Activated CD8-positive, alpha-beta T cell treated with anti-CD3 and anti-CD28 coated beads for 36 hours (primary cell): ENCODE measurements around the gene CD320. TPM values are rescaled to one million over a fixed set of nuclear protein-coding genes. Genes with fewer than 3 reads are reported as not detected.
"Not testable (repeated sequence)": the region's sequence is repeated elsewhere in the genome, so short reads cannot be mapped to it uniquely, and the experiment has no call there.

ENCODE experiments used
- ATAC-seq: fragments of 200-7000 bp; cut with Tn5 transposase; one replicate; pipeline ENCODE4 v1.10.0; 2021; ENCODE audit warnings: mild to moderate bottlenecking, moderate library complexity
- CTCF ChIA-PET: fragments of 350-600 bp; sonication (Branson Sonifier 250); formaldehyde crosslinking; loops from one replicate; lab custom pipeline; 2021; ENCODE audit warnings: antibody characterized with exemption; lab: Charles Lee
- POLR2A ChIA-PET: fragments of 350-600 bp; sonication (Branson Sonifier 250); formaldehyde crosslinking; loops from one replicate; lab custom pipeline; 2021; ENCODE audit warnings: antibody characterized with exemption; lab: Charles Lee
- DNase-seq: peaks from one replicate; pipeline ENCODE4 v3.0.0-alpha.2; 2020
- H3K27ac Mint-ChIP-seq: one replicate; pipeline ENCODE4 v1.8.0; 2021; ENCODE audit warnings: mild to moderate bottlenecking, mixed read lengths
- H3K27me3 Mint-ChIP-seq: one replicate; pipeline ENCODE4 v1.8.0; 2021; ENCODE audit warnings: mixed read lengths
- H3K36me3 Mint-ChIP-seq: one replicate; pipeline ENCODE4 v1.8.0; 2021; ENCODE audit warnings: low read depth, mixed read lengths
- H3K4me1 Mint-ChIP-seq: one replicate; pipeline ENCODE4 v1.8.0; 2021; ENCODE audit warnings: low read depth, mixed read lengths
- H3K4me3 Mint-ChIP-seq: one replicate; pipeline ENCODE4 v1.8.0; 2021; ENCODE audit warnings: mild to moderate bottlenecking, moderate library complexity, mixed read lengths
- H3K9me3 Mint-ChIP-seq: one replicate; pipeline ENCODE4 v1.8.0; 2021; ENCODE audit warnings: mixed read lengths
- CTCF ChIP-seq: fragments of 200-600 bp; IDR thresholded peaks from one replicate; pipeline ENCODE4 v1.8.0; 2022; ENCODE audit warnings: antibody characterized with exemption, mild to moderate bottlenecking
- intact Hi-C: fragments of 100-400 bp; cut with micrococcal nuclease; formaldehyde crosslinking; loops from one replicate; pipeline ENCODE4 v1.10.0; 2022
- total RNA-seq, 2 experiments: library from RNA; stranded (reverse); gene quantifications; one replicate each; pipeline ENCODE4 v1.2.3, GENCODE V29; 2021

Gene CD320
- total RNA-seq, 2 experiments from 2014 or later: 59.0 to 62.2 TPM

DNA sequence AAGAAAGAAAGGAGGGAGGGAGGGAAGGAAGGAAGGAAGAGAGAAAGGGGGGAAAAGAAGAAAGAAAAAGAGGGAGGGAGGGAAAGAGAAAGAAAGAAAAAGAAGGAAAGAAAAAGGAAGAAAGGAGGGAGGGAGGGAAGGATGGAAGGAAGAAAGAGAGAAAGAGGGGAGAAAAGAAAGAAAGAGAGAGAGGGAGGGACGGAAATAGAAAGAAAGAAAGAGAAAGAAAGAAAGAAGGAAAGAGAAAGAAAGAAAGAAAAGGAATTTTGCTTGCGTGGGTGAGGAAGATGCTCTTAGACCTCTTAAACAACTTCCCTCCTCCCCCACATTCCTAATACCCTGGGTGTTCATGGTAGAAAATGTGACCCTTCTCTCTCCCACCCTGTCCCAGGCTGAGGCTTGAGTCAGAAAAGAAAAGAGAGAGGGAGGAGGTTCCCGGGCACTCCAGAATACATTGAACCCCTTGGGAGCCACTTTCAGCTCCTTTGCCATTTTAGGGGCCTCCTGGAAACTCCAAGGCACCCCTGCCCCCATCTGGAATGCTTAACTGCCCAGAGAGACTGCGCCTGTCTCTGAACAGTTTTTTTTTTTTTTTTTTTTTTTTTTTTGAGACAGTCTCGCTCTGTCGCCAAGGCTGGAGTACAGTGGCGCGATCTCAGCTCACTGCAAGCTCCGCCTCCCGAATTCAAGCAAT lies 44.1 kb upstream of the CD320 start:
- peaks cover 15% of the 10 kb centered on the region for H3K27me3 Mint-ChIP-seq
- intact Hi-C loops: loop anchor here (5.0 kb wide), 1 partner anchor 40 kb away; the partner anchor contains the start of gene RAB11B
- peaks cover 2% of the 10 kb centered on the region for H3K9me3 Mint-ChIP-seq
- TF ChIP-seq CTCF: peak; percentile 11
- DNase-seq (no peak), ATAC-seq (no peak)
- H3K4me3 Mint-ChIP-seq: no peak overlapping the region
- no peaks in the 10 kb centered on the region for H3K36me3 Mint-ChIP-seq
- ChIA-PET POLR2A (interaction anchor here (1.0 kb wide), 1 partner anchor 18 kb away, joined by 3 read pairs; no protein-coding TSS in a partner anchor), CTCF (interaction anchor here (1.3 to 5.7 kb wide), 13 partner anchors 13 to 227 kb away, joined by 4 to 67 read pairs (median 23); partner anchors contain the start of genes ANGPTL4, MARCHF2, MYO1F and RAB11B)
- H3K27ac Mint-ChIP-seq: no peak overlapping the region
- H3K4me1 Mint-ChIP-seq: peaks cover 10% of the 10 kb centered on the region

GRCh38 chr19:8349629-8350372 lies 41.6 kb upstream of the CD320 start:
- DNase-seq, POLR2A ChIA-PET, H3K36me3 Mint-ChIP-seq, CTCF ChIA-PET, H3K4me1 Mint-ChIP-seq, ATAC-seq, H3K27ac Mint-ChIP-seq, H3K4me3 Mint-ChIP-seq, H3K9me3 Mint-ChIP-seq: not testable (repeated sequence)
- intact Hi-C loops: loop anchor here (5.0 kb wide), 1 partner anchor 42 kb away; the partner anchor contains the start of gene RAB11B
- peaks cover 19% of the 10 kb centered on the region for H3K27me3 Mint-ChIP-seq

- Mint-ChIP-seq H3K27me3 (peaks cover 11% of the 10 kb centered on the region), H3K36me3 (no peaks in the 10 kb centered on the region), H3K9me3 (no peaks in the 10 kb centered on the region), H3K27ac (no peak overlapping the region), H3K4me1 (peaks cover 8% of the 10 kb centered on the region), H3K4me3 (peak overlapping the region; percentile 72)
- ATAC-seq (peak; percentile 0), DNase-seq (no peak)
- TF ChIP-seq CTCF: no peak
- ChIA-PET CTCF (interaction anchor here (1.7 to 5.6 kb wide), 2 partner anchors 9 to 11 kb away, joined by 7 to 54 read pairs; no protein-coding TSS in a partner anchor), POLR2A (interaction anchor here (0.9 to 2.7 kb wide), 5 partner anchors 8 to 82 kb away, joined by 3 to 10 read pairs (median 5); partner anchors contain the start of genes NDUFA7, RAB11B and RPS28)
- intact Hi-C loops: no loop called here
Observed at GRCh38 chr19:8343483-8343844, 35.3 kb upstream of the CD320 start.

DNA sequence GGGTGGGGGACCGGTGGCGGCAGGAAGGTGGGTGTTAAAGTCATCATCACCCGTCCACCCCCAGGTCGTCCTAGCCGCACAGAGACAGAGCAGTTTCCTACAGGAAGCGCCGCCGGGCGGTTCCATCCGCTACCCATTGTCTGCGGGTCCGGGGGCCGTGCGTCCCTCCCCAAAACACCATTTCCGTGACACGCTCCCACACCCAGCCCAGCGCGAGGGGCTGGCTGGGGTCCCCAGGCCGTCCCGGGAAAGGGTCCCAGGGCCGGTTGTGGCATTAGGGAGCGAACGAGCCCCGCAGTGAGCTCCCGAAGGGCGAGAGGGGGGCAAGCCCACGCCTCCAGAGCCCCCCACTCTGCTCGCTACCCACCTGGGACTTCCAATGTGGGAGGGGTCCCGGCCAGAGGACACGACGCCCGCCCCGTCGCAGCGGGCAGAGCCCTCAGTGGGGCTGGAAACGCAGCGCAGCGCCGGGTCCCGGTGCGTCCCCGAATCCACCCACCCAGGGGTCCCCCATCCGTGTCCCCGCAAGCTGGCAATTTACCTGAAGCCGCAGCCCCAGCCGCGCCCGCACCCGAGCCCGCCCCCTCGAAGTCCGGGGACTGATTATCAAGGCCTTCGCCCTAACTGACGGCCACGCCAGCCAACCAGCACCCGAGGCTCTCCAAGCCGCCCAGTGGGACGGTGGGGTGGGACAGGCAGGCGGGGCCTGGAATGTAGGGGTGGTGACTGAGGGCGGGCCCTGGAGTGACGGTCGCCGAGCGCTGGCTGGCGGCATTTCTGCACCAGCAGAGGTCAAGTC lies 34.7 kb upstream of the CD320 start, which contains the start of gene KANK3:
TSS of gene KANK3 (minus strand) at position 579 of the 799 bp plus-strand sequence. CDS start 5,434 bp downstream, outside the sequence.
- no peak for TF ChIP-seq CTCF
- intact Hi-C loops: no loop called here
- peak; percentile 97 for DNase-seq
- Mint-ChIP-seq H3K36me3 (no peaks in the 10 kb centered on the region), H3K27me3 (peaks cover 16% of the 10 kb centered on the region), H3K4me3 (peak within 1 kb of the TSS; percentile 72), H3K4me1 (peaks cover 8% of the 10 kb centered on the region), H3K9me3 (no peaks in the 10 kb centered on the region), H3K27ac (no peak within 1 kb of the TSS)
- peak; percentile 100 for ATAC-seq
- CTCF ChIA-PET: interaction anchor here (1.7 to 5.6 kb wide), 2 partner anchors 8 to 11 kb away, joined by 7 to 54 read pairs; no protein-coding TSS in a partner anchor
- POLR2A ChIA-PET: interaction anchor here (0.6 to 2.7 kb wide), 8 partner anchors 8 to 122 kb away, joined by 3 to 10 read pairs (median 4); partner anchors contain the start of genes NDUFA7, RAB11B and RPS28
